ENCODE data around the gene TGFB3. TPM values are rescaled to one million over a fixed set of nuclear protein-coding genes. Genes with fewer than 3 reads are reported as not detected.

Gene TGFB3
- total and polyA plus RNA-seq, 9 of the 15 experiments (the other 6 are each of a cell fraction or from before 2014, with no cell fraction given), result 0.39 to 2.0 (median 1.0) TPM

DNA sequence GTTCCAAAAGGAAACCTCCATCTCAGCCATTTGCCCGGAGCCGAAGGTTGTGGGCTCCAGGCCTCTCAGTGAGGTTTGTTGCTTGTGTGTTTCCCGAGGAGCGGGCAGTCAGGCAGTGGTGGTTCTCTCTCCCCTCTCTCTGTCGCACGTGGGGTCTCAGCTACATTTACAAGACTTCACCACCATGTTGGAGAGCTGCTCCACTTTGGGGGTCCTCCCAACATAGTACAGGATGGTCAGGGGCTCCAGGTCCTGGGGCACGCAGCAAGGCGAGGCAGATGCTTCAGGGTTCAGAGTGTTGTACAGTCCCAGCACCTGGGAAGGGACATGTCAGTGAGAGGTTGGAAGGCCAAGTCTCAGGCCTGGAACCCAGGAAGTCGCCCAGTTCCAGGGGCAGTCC is 22.8 kb downstream of the TGFB3 start:
- in situ Hi-C loops (cut with MboI), result no loop called here
- 100% methylated on average over 2 of the region's 9 CpGs for WGBS (ENCODE audit: insufficient coverage, low coverage, missing lambda C conversion rate)
- H3K27ac ChIP-seq (ENCODE audit: extremely low read depth, low read depth, low read length), result no peak overlapping the region
- intact Hi-C loops (cut with micrococcal nuclease), result no loop called here
- H3K9me3 ChIP-seq (replicated peaks; ENCODE audit: control insufficient read depth, insufficient read depth, low read depth, low read length), result no peaks in the 10 kb centered on the region
- no peaks in the 10 kb centered on the region for H3K36me3 ChIP-seq (ENCODE audit: control insufficient read depth, insufficient read depth, low read length)
- no peak overlapping the region for H3K4me2 ChIP-seq (ENCODE audit: insufficient read depth, low read length)
- no peaks in the 10 kb centered on the region for H4K20me1 ChIP-seq (replicated peaks; ENCODE audit: control insufficient read depth, insufficient read depth, low read length)
- no peak for DNase-seq (ENCODE audit: extremely low read depth in 1 of 4, low spot score in 3 of 4)
- no peak for ATAC-seq
- BruUV-seq (replicated peaks), result no TSS peak
- H3K27me3 ChIP-seq (ENCODE audit: control insufficient read depth in 2 of 2, insufficient read depth in 2 of 2, low read length in 2 of 2), result no peaks in the 10 kb centered on the region
- no peak overlapping the region for H3K4me3 ChIP-seq
- no peak overlapping the region for H2AFZ ChIP-seq (ENCODE audit: low read depth, low read length)
- ChIA-PET CTCF (ENCODE audit: low intra/inter-chr PET ratio) (no interaction called here), POLR2A (no interaction called here)
- no peak overlapping the region for H3K9ac ChIP-seq (ENCODE audit: insufficient read depth in 1 of 2, low read depth in 2 of 2, low read length in 2 of 2)
- no peaks in the 10 kb centered on the region for H3K79me2 ChIP-seq (ENCODE audit: control insufficient read depth, insufficient read depth, low read length)
- peaks cover 2 to 4% of the 10 kb centered on the region in 2 experiments; a peak in 2 of 5 replicates for H3K4me1 ChIP-seq (replicated peaks in 1 of 2; ENCODE audit: control insufficient read depth in 2 of 2, insufficient read depth in 2 of 2, low read length in 2 of 2)
- H3K9me1 ChIP-seq (ENCODE audit: control insufficient read depth, insufficient read depth, low read length), result no peaks in the 10 kb centered on the region
- TF ChIP-seq MEF2A (IDR thresholded peaks at IDR 0.05; ENCODE audit: control insufficient read depth, low read depth, low read length), result no peak
- no peak for TF ChIP-seq TCFL5 (CRISPR knock-in tag; conservative IDR thresholded peaks at IDR 0.05)
- TF ChIP-seq PBX2 (CRISPR knock-in tag; IDR thresholded peaks at IDR 0.05; ENCODE audit: low read depth), result no peak
- TF ChIP-seq PBX2 (tag; conservative IDR thresholded peaks at IDR 0.05; ENCODE audit: low read depth), result no peak
- TF ChIP-seq RBM39 (optimal IDR thresholded peaks at IDR 0.05; ENCODE audit: low read depth, low read length), result no peak
- no peak for TF ChIP-seq TEAD2 (tag; IDR thresholded peaks at IDR 0.05)
- no peak for TF ChIP-seq MCM5 (IDR thresholded peaks at IDR 0.05; ENCODE audit: low read depth)
- no peak for FAIRE-seq

Measured in K562 (cell line).